ENCODE data around the gene ARVCF. TPM values are rescaled to one million over a fixed set of nuclear protein-coding genes. Genes with fewer than 3 reads are reported as not detected.

The ARVCF gene
- total RNA-seq, 2 experiments from 2014 or later = 1.5 to 1.6 TPM

- Mint-ChIP-seq H3K36me3 (no peaks in the 10 kb centered on the region), H3K4me1 (no peaks in the 10 kb centered on the region), H3K4me3 (no peak overlapping the region), H3K9me3 (no peaks in the 10 kb centered on the region), H3K27me3 (no peaks in the 10 kb centered on the region), H3K27ac (no peak overlapping the region)
- ATAC-seq (ENCODE audit: low read depth) (no peak), DNase-seq (no peak)
- POLR2A ChIA-PET = interaction anchor here (0.5 kb wide), 1 partner anchor 50 kb away, joined by 3 read pairs; no protein-coding TSS in a partner anchor
Measured at GRCh38 chr22:19991645-19992451, 24.8 kb downstream of the ARVCF start.

DNA sequence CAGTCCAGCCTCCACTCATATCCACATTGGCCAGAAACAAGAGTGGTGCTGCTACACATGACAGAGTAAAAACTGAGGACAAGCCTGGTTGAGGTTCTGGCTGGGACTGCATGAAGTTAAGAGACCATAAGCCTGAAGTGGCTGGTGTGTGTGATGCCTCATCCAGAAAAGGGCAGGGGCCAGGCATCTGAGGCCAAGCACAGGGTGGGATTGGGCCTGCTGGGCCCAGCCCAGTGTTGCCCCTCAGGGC lies 25.3 kb downstream of the ARVCF start:
- H3K4me3 Mint-ChIP-seq = no peak overlapping the region
- POLR2A ChIA-PET = no interaction called here
- H3K27me3 Mint-ChIP-seq = peaks cover 2% of the 10 kb centered on the region
- H3K4me1 Mint-ChIP-seq = no peaks in the 10 kb centered on the region
- DNase-seq (no peak), ATAC-seq (ENCODE audit: low read depth) (no peak)
- no peak overlapping the region for H3K27ac Mint-ChIP-seq
- H3K36me3 Mint-ChIP-seq = no peaks in the 10 kb centered on the region
- no peaks in the 10 kb centered on the region for H3K9me3 Mint-ChIP-seq

DNA sequence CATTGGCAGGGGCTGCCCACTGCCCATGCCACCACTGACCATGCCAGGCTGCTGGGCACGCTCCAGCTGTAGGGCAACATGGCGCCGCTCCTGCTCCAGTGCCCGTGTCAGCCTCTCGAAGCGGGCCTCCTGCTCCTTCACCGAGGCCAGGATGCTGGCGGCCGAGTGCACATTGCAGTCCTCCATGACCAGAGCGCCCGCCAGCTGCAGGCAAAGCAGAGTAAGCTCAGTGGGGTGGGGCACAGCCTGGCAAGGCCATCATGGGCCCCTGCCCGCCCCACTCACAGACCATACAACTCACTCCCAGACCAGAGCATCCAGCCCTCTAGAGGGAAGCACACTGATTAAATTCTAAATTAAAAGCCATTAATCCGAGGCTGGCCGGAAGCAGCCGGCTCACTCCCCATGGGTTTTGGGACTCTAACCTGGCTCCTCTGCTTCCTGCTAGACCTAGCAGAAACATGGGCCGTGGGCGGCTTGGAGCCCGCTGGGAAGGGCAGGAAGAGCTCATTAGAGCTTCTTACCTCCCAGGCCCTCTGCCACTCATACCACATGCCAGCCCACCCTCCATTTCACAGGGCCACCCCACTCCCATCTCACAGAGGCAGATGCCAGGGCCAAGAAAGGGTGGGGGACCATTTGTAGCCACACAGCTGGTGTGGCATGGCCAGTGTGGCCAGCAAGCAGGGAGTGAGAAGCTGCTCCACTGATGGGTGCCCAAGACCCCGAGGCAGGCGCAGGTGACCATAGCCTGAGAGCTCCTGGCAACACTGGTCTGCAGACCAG lies 25.8 kb downstream of the ARVCF start:
- Mint-ChIP-seq H3K27ac (no peak overlapping the region), H3K9me3 (no peaks in the 10 kb centered on the region), H3K36me3 (no peaks in the 10 kb centered on the region), H3K27me3 (peaks cover 4% of the 10 kb centered on the region), H3K4me3 (no peak overlapping the region), H3K4me1 (no peaks in the 10 kb centered on the region)
- POLR2A ChIA-PET = no interaction called here
- DNase-seq = no peak
- no peak for ATAC-seq (ENCODE audit: low read depth)

GRCh38 chr22:19990188-19990587 lies 26.4 kb downstream of the ARVCF start:
- DNase-seq (no peak), ATAC-seq (ENCODE audit: low read depth) (no peak)
- POLR2A ChIA-PET = no interaction called here
- no peaks in the 10 kb centered on the region for H3K36me3 Mint-ChIP-seq
- H3K4me1 Mint-ChIP-seq = no peaks in the 10 kb centered on the region
- H3K9me3 Mint-ChIP-seq = no peaks in the 10 kb centered on the region
- H3K4me3 Mint-ChIP-seq = no peak overlapping the region
- peaks cover 4% of the 10 kb centered on the region for H3K27me3 Mint-ChIP-seq
- no peak overlapping the region for H3K27ac Mint-ChIP-seq

GRCh38 chr22:19989725-19990067 lies 26.9 kb downstream of the ARVCF start:
- POLR2A ChIA-PET = no interaction called here
- no peak for DNase-seq
- Mint-ChIP-seq H3K27ac (no peak overlapping the region), H3K4me1 (no peaks in the 10 kb centered on the region), H3K4me3 (no peak overlapping the region), H3K9me3 (no peaks in the 10 kb centered on the region), H3K36me3 (no peaks in the 10 kb centered on the region), H3K27me3 (peaks cover 4% of the 10 kb centered on the region)
- no peak for ATAC-seq (ENCODE audit: low read depth)

DNA sequence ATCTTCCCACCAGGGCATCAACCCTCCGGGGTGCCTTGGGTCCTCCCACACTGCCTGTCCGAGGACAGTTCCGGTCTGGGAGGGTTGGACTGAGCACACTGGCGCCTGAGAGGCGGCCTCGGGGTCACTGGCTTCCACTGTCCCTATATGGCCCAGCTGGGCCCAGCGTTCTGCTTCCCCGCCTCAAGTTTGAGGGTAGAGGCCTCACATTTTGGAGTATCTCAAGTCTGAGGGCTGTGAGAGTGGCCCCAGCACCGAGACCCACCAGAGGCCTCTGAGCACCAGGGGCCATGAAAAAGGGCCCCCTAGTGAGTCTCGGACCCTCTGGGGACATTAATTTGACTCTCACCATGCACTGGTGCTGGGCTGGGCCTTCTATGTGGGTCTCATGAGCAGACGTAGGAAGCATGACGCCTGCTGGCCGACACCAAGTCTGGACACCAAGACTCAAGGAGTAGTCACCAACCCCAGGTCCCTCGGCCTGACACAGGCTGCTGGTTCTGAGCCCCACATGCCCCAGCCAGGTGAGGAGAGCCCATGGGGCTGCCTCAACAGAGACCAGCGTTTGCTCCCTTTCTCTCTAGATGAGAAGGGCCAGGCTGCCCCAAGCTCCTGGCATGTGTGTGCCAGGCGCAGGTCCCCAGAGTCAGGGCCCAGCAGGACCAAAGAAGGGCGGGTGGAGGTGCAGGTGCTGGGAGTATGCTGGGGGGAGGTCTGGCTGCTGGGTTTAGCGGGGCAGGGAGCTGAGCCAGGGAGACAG lies 27.5 kb downstream of the ARVCF start:
- H3K9me3 Mint-ChIP-seq = no peaks in the 10 kb centered on the region
- no peaks in the 10 kb centered on the region for H3K4me1 Mint-ChIP-seq
- no peaks in the 10 kb centered on the region for H3K36me3 Mint-ChIP-seq
- H3K4me3 Mint-ChIP-seq = no peak overlapping the region
- DNase-seq (no peak), ATAC-seq (ENCODE audit: low read depth) (no peak)
- H3K27ac Mint-ChIP-seq = no peak overlapping the region
- H3K27me3 Mint-ChIP-seq = peaks cover 4% of the 10 kb centered on the region
- POLR2A ChIA-PET = no interaction called here

DNA sequence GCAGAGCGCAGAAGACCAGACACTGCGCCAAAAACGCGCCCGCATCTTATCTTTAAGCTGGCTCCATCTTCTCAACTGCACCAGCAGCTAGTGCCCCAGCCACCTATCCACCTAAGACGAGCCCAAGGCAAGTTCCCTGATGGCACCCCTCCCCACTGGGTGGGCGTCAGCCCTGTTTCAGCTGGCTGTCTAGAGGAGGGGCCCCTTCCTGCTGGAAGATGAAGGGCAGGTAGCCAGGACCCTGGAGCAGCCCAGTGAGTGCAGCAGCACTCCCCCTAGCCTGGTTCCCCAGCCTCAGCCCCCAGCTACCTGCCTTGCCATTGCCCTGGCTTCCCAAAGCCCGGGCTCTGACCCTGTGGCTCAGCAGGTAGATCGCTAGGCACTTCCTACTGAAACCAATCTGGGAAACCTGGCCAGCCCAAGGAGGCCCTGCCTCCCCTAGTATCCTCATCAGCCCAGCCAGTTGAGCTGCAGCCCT lies 28.3 kb downstream of the ARVCF start:
- Mint-ChIP-seq H3K4me1 (no peaks in the 10 kb centered on the region), H3K36me3 (no peaks in the 10 kb centered on the region), H3K9me3 (no peaks in the 10 kb centered on the region), H3K4me3 (no peak overlapping the region), H3K27ac (no peak overlapping the region), H3K27me3 (peaks cover 4% of the 10 kb centered on the region)
- no peak for ATAC-seq (ENCODE audit: low read depth)
- POLR2A ChIA-PET = no interaction called here
- no peak for DNase-seq

- no peak for ATAC-seq (ENCODE audit: low read depth)
- POLR2A ChIA-PET = no interaction called here
- H3K27ac Mint-ChIP-seq = no peak overlapping the region
- H3K27me3 Mint-ChIP-seq = peaks cover 4% of the 10 kb centered on the region
- H3K4me1 Mint-ChIP-seq = no peaks in the 10 kb centered on the region
- no peaks in the 10 kb centered on the region for H3K36me3 Mint-ChIP-seq
- no peaks in the 10 kb centered on the region for H3K9me3 Mint-ChIP-seq
- no peak overlapping the region for H3K4me3 Mint-ChIP-seq
- DNase-seq = no peak
Measured at GRCh38 chr22:19987394-19988306, 29.0 kb downstream of the ARVCF start.

DNA sequence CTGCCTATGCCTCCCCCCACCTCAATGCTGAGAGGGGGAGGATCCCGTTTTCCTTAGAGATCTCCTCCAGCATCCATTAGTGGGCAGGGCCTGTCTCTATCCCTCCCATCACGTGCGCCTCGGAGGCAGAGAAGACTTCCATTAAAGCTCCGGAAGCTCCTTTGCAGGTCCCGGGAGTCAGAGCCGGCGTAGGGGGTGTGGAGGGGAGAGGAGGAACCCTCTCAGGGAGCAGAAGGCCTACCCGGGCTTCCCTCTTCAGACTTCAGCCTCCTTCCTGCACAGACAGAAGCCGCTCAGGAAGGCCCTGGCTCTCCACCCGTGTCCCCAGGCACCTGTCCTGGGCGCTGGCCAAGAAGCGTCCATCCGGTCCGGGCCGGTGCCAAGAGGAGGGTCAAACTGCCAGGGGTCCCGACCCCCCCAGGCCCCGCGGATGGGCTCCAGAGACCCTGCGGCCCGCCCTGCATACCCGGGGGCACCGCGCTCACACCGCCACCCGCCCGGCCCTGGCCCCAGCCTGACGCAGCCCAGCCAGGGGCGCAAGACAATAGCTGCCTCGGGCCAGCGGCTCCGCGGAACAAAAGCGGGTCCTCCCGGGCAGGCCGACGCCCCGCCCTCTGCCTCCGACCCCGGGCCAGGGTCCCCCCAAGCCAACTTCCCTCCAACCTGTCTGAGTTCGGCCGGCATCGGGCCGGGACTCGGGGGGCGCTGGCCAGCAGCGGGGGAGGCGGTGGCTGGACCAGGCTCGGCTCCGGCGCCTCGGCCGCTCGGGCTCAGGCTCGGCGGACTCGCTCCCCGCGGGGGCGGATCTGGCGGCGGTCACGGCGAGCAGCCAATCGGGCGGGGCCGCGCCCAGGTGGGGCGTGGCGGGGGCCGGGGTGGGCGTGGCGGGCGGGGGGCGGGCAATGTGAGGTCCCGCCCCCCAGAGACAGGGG lies 29.9 kb downstream of the ARVCF start:
- POLR2A ChIA-PET = no interaction called here
- H3K36me3 Mint-ChIP-seq = no peaks in the 10 kb centered on the region
- ATAC-seq (ENCODE audit: low read depth) (peak; percentile 83), DNase-seq (peak; percentile 83)
- peaks cover 4% of the 10 kb centered on the region for H3K27me3 Mint-ChIP-seq
- no peak overlapping the region for H3K27ac Mint-ChIP-seq
- peak overlapping the region; percentile 28 for H3K4me3 Mint-ChIP-seq
- no peaks in the 10 kb centered on the region for H3K4me1 Mint-ChIP-seq
- no peaks in the 10 kb centered on the region for H3K9me3 Mint-ChIP-seq

GRCh38 chr22:19986011-19986409 lies 30.6 kb downstream of the ARVCF start:
- ATAC-seq (ENCODE audit: low read depth) = no peak
- Mint-ChIP-seq H3K27ac (no peak overlapping the region), H3K27me3 (peaks cover 4% of the 10 kb centered on the region), H3K4me1 (no peaks in the 10 kb centered on the region), H3K36me3 (no peaks in the 10 kb centered on the region), H3K9me3 (no peaks in the 10 kb centered on the region), H3K4me3 (peak overlapping the region; percentile 28)
- POLR2A ChIA-PET = no interaction called here
- DNase-seq = no peak

DNA sequence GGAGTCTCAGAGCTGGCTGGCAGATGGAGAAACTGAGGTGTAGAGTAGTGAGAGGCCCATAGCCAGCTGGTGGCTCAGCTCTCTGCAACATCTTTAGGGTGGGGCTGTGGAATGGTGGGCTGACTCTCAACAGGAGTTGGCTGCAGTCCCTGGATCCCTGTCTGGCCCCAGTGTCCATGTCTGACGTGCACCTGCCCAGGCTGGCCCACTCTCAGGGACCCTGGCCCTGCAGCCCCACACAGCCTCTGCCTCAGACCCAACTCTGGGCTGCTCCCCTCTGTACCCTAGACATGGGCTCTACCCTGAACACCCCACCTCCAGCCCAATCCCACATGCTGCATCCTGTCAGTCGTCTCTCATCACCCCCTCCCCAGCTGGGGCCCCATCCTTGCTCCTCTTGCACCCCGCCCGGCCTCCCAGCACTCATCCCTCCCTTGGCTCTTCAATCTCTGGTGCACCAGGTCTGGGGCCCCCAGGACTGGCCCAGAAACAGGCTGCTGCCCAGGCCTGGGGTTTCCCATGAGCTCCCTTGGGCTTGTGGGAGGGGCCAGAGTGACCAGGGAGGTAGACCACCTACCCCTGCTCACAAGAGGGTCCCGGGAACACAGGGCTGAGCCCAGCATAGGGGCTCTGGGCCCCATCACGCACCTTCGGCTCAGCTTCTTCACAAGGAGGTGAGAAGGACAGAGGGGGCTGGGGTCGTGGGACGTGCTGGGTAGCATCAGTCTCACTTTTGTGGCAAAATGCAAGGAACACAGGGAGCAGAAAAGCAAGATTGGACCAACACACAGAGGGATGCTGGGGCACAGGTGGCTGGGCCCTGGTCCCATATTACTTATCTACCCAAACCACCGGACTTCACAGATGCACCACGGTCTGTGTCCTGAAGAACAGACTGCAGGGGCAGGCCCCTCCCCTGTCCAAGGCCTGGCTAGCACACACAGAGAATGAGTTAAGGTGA lies 31.5 kb downstream of the ARVCF start:
- no peak for ATAC-seq (ENCODE audit: low read depth)
- POLR2A ChIA-PET = no interaction called here
- no peak overlapping the region for H3K4me3 Mint-ChIP-seq
- H3K9me3 Mint-ChIP-seq = no peaks in the 10 kb centered on the region
- H3K27ac Mint-ChIP-seq = no peak overlapping the region
- no peaks in the 10 kb centered on the region for H3K36me3 Mint-ChIP-seq
- H3K27me3 Mint-ChIP-seq = peaks cover 4% of the 10 kb centered on the region
- no peaks in the 10 kb centered on the region for H3K4me1 Mint-ChIP-seq
- DNase-seq = no peak

Data from activated naive CD8-positive, alpha-beta T cell treated with anti-CD3 and anti-CD28 coated beads, Interleukin-2, amount 10 ng/mL, durations not matched to agents 7 days and 5 days (primary cell).